ENCODE measurements around the gene MIOX.
"Not testable (repeated sequence)": the region's sequence is repeated elsewhere in the genome, so short reads cannot be mapped to it uniquely, and the experiment has no call there.

MIOX gene

GRCh38 chr22:50531962-50532674, 45.5 kb downstream of the MIOX start:
- DNase-seq, result peak in 1 of 2 experiments; percentile 40

DNA sequence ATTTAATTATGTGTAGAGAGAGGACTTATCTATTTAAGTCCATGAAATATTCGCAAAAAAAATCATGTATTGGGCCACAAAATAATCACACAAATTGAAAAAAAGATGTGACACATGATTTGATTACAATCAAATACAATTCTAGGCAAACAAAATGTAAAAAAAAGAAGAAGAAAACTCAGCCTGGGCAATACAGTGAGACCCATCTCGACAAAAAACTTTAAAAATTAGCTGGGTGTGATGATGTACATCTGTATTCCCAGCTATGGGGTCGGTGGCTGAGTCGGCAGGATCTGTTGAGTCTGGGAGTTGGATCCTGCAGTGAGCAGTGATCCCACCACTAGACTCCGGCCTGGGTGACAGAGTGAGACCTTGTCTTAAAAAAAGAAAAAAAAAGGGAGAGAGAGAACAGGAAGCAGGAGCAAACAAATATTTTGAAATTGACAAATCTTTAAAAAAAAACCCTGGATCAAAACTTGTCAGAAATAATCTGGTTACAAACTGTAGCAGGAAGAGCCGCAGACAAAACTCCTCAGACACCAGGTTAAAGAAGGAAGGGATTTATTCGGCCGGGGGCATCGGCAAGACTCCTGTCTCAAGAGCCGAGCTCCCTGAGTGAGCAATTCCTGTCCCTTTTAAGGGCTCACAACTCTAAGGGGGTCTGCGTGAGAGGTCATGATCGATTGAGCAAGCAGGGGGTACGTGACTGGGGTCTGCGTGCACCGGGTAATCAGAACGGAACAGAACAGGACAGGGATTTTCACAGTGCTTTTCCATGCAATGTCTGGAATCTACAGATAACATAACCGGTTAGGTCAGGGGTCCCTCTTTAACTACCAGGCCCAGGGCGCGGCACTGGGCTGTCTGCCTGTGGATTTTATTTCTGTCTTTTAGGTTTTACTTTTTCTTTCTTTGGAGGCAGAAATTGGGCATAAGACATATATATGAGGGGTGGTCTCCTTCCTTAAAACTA, 46.5 kb downstream of the MIOX start:
- DNase-seq, result no peak

GRCh38 chr22:50533856-50534711, 47.4 kb downstream of the MIOX start:
- not testable (repeated sequence) for DNase-seq

DNA sequence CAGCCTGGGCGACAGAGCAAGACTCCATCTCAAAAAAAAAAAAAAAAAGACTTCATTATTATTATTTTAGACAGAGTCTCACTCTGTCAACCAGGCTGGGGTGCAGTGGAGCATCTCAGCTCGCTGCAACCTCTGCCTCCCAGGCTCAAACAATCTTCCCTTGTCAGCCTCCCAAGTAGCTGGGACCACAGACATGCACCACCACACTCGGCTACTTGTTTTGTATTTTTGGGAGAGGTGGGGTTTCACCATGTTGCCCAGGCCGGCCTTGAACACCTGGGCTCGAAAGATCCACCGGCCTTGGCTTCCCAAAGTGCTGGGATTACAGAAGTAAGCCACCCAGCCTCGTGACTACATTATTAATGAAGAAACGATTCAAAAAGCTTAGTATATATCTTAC, 48.5 kb downstream of the MIOX start:
- DNase-seq, result no peak

DNA sequence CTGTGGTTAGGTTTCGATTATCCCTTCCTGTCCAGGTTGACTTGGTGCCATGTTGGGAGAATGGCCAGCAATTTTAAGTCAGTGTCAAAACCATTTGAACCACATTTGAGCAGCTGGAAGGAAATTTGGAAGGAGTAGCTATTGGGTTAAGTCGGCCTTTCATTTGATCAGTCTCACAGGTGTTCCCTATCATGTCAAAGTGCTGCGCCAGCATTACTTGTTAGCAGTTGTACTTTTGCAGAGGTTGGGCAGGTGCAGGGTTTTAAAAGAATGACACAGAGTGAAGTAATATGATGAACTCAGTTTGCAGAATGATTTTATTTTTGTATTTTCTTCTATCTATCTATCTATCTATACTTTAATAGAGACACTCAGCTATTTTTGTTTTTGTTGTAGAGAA, 49.6 kb downstream of the MIOX start:
- DNase-seq, result no peak

GRCh38 chr22:50537765-50538164, 51.1 kb downstream of the MIOX start:
- DNase-seq, result no peak

Measured in SHP77 (cell line).